HG03103 (cell line): ENCODE measurements around the gene ABHD17C.

Experiments used
- ATAC-seq: cut with Tn5 transposase; IDR thresholded peaks from one replicate; pipeline ENCODE4 v1.9.1; 2021; ENCODE audit warnings: low read depth; ENCODE audit not compliant: unreplicated experiment

ABHD17C gene

GRCh38 chr15:80689294-80689693, 5.8 kb upstream of the ABHD17C start:
- no peak for ATAC-seq

GRCh38 chr15:80689716-80690115, 5.4 kb upstream of the ABHD17C start:
- no peak for ATAC-seq

- no peak for ATAC-seq
Observed at GRCh38 chr15:80691575-80691974, 3.5 kb upstream of the ABHD17C start.

GRCh38 chr15:80693682-80694610, 1.2 kb upstream of the ABHD17C start:
- no peak for ATAC-seq

- ATAC-seq: peak; percentile 28
Observed at GRCh38 chr15:80694611-80695098, 455 bp upstream of the ABHD17C start.

GRCh38 chr15:80695911-80696661, 976 bp downstream of the ABHD17C start:
- ATAC-seq: no peak

GRCh38 chr15:80697075-80697685, 2.1 kb downstream of the ABHD17C start:
- no peak for ATAC-seq

GRCh38 chr15:80698676-80699075, 3.6 kb downstream of the ABHD17C start:
- ATAC-seq: no peak

- ATAC-seq: no peak
Observed at GRCh38 chr15:80699981-80700380, 4.9 kb downstream of the ABHD17C start.

GRCh38 chr15:80701676-80702311, 6.7 kb downstream of the ABHD17C start:
- no peak for ATAC-seq

GRCh38 chr15:80703081-80703480, 8.0 kb downstream of the ABHD17C start:
- no peak for ATAC-seq

GRCh38 chr15:80703965-80704364, 8.9 kb downstream of the ABHD17C start:
- no peak for ATAC-seq

- no peak for ATAC-seq
Observed at GRCh38 chr15:80706161-80706560, 11.1 kb downstream of the ABHD17C start.

GRCh38 chr15:80709542-80709941, 14.4 kb downstream of the ABHD17C start:
- no peak for ATAC-seq

- ATAC-seq: no peak
Observed at GRCh38 chr15:80710635-80711554, 15.8 kb downstream of the ABHD17C start.

GRCh38 chr15:80711886-80712285, 16.8 kb downstream of the ABHD17C start:
- no peak for ATAC-seq

- no peak for ATAC-seq
Observed at GRCh38 chr15:80712956-80713355, 17.8 kb downstream of the ABHD17C start.

GRCh38 chr15:80721476-80721875, 26.4 kb downstream of the ABHD17C start:
- ATAC-seq: no peak

- no peak for ATAC-seq
Observed at GRCh38 chr15:80722811-80723210, 27.7 kb downstream of the ABHD17C start.

- no peak for ATAC-seq
Observed at GRCh38 chr15:80727196-80727595, 32.1 kb downstream of the ABHD17C start.
